WTC11 (cell line): ENCODE data around the gene NCAPG. TPM values are rescaled to one million over a fixed set of nuclear protein-coding genes. Genes with fewer than 3 reads are reported as not detected.

ENCODE experiments used
- ATAC-seq: fragments of 200-7000 bp; cut with Tn5 transposase; 2 replicates; pipeline ENCODE4 v1.10.0; 2021; ENCODE audit warnings: mild to moderate bottlenecking, moderate library complexity
- CTCF ChIA-PET: fragments of 300-600 bp; sonication (Branson Sonifier 250); formaldehyde crosslinking; loops from one replicate; lab custom pipeline; 2021; ENCODE audit warnings: antibody characterized with exemption; lab: Charles Lee
- POLR2A ChIA-PET: fragments of 350-600 bp; sonication (Branson Sonifier 250); formaldehyde crosslinking; loops from one replicate; lab custom pipeline; 2021; ENCODE audit warnings: antibody characterized with exemption; lab: Charles Lee
- DNase-seq: peaks from one replicate; pipeline ENCODE4 v3.0.0; 2021; ENCODE audit warnings: low spot score
- H3K27ac Mint-ChIP-seq: 2 replicates; pipeline ENCODE4 v1.8.0; 2021; ENCODE audit warnings: mixed read lengths
- H3K27me3 Mint-ChIP-seq: 2 replicates; pipeline ENCODE4 v1.8.0; 2021; ENCODE audit warnings: low read depth, mild to moderate bottlenecking, moderate library complexity, mixed read lengths
- H3K36me3 Mint-ChIP-seq: 2 replicates; pipeline ENCODE4 v1.8.0; 2021; ENCODE audit warnings: mixed read lengths
- H3K4me1 Mint-ChIP-seq: 2 replicates; pipeline ENCODE4 v1.8.0; 2022; ENCODE audit warnings: mixed read lengths
- H3K4me3 Mint-ChIP-seq: 2 replicates; pipeline ENCODE4 v1.8.0; 2021; ENCODE audit warnings: mild to moderate bottlenecking, moderate library complexity, mixed read lengths
- H3K9me3 Mint-ChIP-seq: 2 replicates; pipeline ENCODE4 v1.8.0; 2021; ENCODE audit warnings: mixed read lengths
- AFF4 ChIP-seq: sonication (generic); formaldehyde crosslinking; IDR thresholded peaks from 2 replicates; pipeline ENCODE4 v1.8.1; 2023; ENCODE audit warnings: mild to moderate bottlenecking, missing genetic modification reagents, borderline replicate concordance
- AR ChIP-seq: fragments of 250-450 bp; sonication (Bioruptor Pico); IDR thresholded peaks from 2 replicates; pipeline ENCODE4 v1.9.0; 2021; ENCODE audit warnings: mild to moderate bottlenecking
- CBFB ChIP-seq: sonication (generic); formaldehyde crosslinking; IDR thresholded peaks from 2 replicates; pipeline ENCODE4 v1.8.1; 2022; ENCODE audit warnings: mild to moderate bottlenecking, low read depth, missing genetic modification reagents
- CREM ChIP-seq: sonication (generic); formaldehyde crosslinking; IDR thresholded peaks from 2 replicates; pipeline ENCODE4 v1.8.1; 2022; ENCODE audit warnings: mild to moderate bottlenecking, missing genetic modification reagents, moderate library complexity
- ETV6 ChIP-seq: sonication (generic); formaldehyde crosslinking; IDR thresholded peaks from 2 replicates; pipeline ENCODE4 v1.8.1; 2022; ENCODE audit warnings: mild to moderate bottlenecking, missing genetic modification reagents
- IRF2 ChIP-seq: sonication (generic); formaldehyde crosslinking; IDR thresholded peaks from 2 replicates; pipeline ENCODE4 v1.8.0; 2022; ENCODE audit warnings: low read depth, missing genetic modification reagents, borderline replicate concordance
- KAT7 ChIP-seq: sonication (generic); formaldehyde crosslinking; IDR thresholded peaks from 2 replicates; pipeline ENCODE4 v1.8.1; 2023; ENCODE audit warnings: missing genetic modification reagents, mild to moderate bottlenecking, borderline replicate concordance
- RORB ChIP-seq: fragments of 250-450 bp; sonication (Bioruptor Pico); IDR thresholded peaks from 2 replicates; pipeline ENCODE4 v1.9.0; 2021; ENCODE audit warnings: mild to moderate bottlenecking
- SOX15 ChIP-seq: fragments of 250-450 bp; sonication (Bioruptor Pico); IDR thresholded peaks from 2 replicates; pipeline ENCODE4 v1.9.0; 2021; ENCODE audit warnings: mild to moderate bottlenecking
- TEAD4 ChIP-seq: sonication (generic); formaldehyde crosslinking; IDR thresholded peaks from 2 replicates; pipeline ENCODE4 v1.8.0; 2022; ENCODE audit warnings: mild to moderate bottlenecking, missing genetic modification reagents
- ZNF232 ChIP-seq: sonication (generic); formaldehyde crosslinking; IDR thresholded peaks from 2 replicates; pipeline ENCODE4 v1.8.0; 2022; ENCODE audit warnings: mild to moderate bottlenecking, missing genetic modification reagents
- ZNF263 ChIP-seq: sonication (generic); formaldehyde crosslinking; IDR thresholded peaks from 2 replicates; pipeline ENCODE4 v1.8.1; 2022; ENCODE audit warnings: low read depth, mild to moderate bottlenecking, moderate library complexity, missing genetic modification reagents
- ZNF396 ChIP-seq: fragments of 250-450 bp; sonication (Bioruptor Pico); IDR thresholded peaks from 2 replicates; pipeline ENCODE4 v1.8.0; 2021; ENCODE audit warnings: mild to moderate bottlenecking, moderate library complexity, borderline replicate concordance
- ZNF423 ChIP-seq: fragments of 250-450 bp; sonication (Bioruptor Pico); IDR thresholded peaks from 2 replicates; pipeline ENCODE4 v2.1.2; 2022; ENCODE audit warnings: mild to moderate bottlenecking, moderate library complexity
- total RNA-seq: library from RNA; stranded (reverse); gene quantifications from 3 replicates; pipeline ENCODE4 v1.2.3, GENCODE V29; 2021
- TF ChIP-seq, protein P1 (sequence below): sonication (generic); formaldehyde crosslinking; IDR thresholded peaks from 2 replicates; pipeline ENCODE4 v1.8.0; 2022; ENCODE audit warnings: mild to moderate bottlenecking, missing genetic modification reagents
- TF ChIP-seq, protein P2 (sequence below): sonication (generic); formaldehyde crosslinking; IDR thresholded peaks from 2 replicates; pipeline ENCODE4 v1.8.1; 2022; ENCODE audit warnings: low read depth, missing genetic modification reagents, borderline replicate concordance
- TF ChIP-seq, protein P3 (sequence below): sonication (generic); formaldehyde crosslinking; IDR thresholded peaks from 2 replicates; pipeline ENCODE4 v1.8.0; 2022; ENCODE audit warnings: mild to moderate bottlenecking, missing genetic modification reagents
- TF ChIP-seq, protein P4 (sequence below): fragments of 250-450 bp; sonication (Bioruptor Pico); IDR thresholded peaks from 2 replicates; pipeline ENCODE4 v1.9.0; 2021; ENCODE audit warnings: mild to moderate bottlenecking, borderline replicate concordance
- TF ChIP-seq, protein P5 (sequence below): fragments of 250-450 bp; sonication (Bioruptor Pico); IDR thresholded peaks from 2 replicates; pipeline ENCODE4 v1.9.0; 2021; ENCODE audit warnings: moderate library complexity, mild to moderate bottlenecking, inconsistent platforms, borderline replicate concordance

The NCAPG gene
- total RNA-seq, 1 experiment from 2014 or later = 61.9 TPM

GRCh38 chr4:17854036-17854435, 43.3 kb downstream of the NCAPG start:
- Mint-ChIP-seq H3K4me3 (no peak overlapping the region), H3K9me3 (no peaks in the 10 kb centered on the region), H3K27ac (no peak overlapping the region), H3K4me1 (no peaks in the 10 kb centered on the region), H3K27me3 (no peaks in the 10 kb centered on the region), H3K36me3 (peaks cover 7% of the 10 kb centered on the region)
- ATAC-seq = no peak
- CTCF ChIA-PET = interaction anchor here (2.2 kb wide), 1 partner anchor 37 kb away, joined by 5 read pairs; no protein-coding TSS in a partner anchor
- POLR2A ChIA-PET = no interaction called here
- no peak for DNase-seq
- TF ChIP-seq ETV6 (CRISPR knock-in tag) = no peak
- TF ChIP-seq, protein P1, sequence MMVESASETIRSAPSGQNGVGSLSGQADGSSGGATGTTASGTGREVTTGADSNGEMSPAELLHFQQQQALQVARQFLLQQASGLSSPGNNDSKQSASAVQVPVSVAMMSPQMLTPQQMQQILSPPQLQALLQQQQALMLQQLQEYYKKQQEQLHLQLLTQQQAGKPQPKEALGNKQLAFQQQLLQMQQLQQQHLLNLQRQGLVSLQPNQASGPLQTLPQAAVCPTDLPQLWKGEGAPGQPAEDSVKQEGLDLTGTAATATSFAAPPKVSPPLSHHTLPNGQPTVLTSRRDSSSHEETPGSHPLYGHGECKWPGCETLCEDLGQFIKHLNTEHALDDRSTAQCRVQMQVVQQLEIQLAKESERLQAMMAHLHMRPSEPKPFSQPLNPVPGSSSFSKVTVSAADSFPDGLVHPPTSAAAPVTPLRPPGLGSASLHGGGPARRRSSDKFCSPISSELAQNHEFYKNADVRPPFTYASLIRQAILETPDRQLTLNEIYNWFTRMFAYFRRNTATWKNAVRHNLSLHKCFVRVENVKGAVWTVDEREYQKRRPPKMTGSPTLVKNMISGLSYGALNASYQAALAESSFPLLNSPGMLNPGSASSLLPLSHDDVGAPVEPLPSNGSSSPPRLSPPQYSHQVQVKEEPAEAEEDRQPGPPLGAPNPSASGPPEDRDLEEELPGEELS (CRISPR knock-in tag) = no peak
- TF ChIP-seq KAT7 (CRISPR knock-in tag) = no peak
- no peak for TF ChIP-seq ZNF263 (CRISPR knock-in tag)
- TF ChIP-seq ZNF423 (CRISPR knock-in tag) = no peak
- TF ChIP-seq CBFB = no peak
- TF ChIP-seq IRF2 = no peak
- TF ChIP-seq SOX15 = no peak
- TF ChIP-seq RORB (CRISPR knock-in tag) = no peak
- no peak for TF ChIP-seq CREM (CRISPR knock-in tag)
- TF ChIP-seq, protein P2, sequence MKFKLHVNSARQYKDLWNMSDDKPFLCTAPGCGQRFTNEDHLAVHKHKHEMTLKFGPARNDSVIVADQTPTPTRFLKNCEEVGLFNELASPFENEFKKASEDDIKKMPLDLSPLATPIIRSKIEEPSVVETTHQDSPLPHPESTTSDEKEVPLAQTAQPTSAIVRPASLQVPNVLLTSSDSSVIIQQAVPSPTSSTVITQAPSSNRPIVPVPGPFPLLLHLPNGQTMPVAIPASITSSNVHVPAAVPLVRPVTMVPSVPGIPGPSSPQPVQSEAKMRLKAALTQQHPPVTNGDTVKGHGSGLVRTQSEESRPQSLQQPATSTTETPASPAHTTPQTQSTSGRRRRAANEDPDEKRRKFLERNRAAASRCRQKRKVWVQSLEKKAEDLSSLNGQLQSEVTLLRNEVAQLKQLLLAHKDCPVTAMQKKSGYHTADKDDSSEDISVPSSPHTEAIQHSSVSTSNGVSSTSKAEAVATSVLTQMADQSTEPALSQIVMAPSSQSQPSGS (CRISPR knock-in tag) = no peak
- TF ChIP-seq, protein P3, sequence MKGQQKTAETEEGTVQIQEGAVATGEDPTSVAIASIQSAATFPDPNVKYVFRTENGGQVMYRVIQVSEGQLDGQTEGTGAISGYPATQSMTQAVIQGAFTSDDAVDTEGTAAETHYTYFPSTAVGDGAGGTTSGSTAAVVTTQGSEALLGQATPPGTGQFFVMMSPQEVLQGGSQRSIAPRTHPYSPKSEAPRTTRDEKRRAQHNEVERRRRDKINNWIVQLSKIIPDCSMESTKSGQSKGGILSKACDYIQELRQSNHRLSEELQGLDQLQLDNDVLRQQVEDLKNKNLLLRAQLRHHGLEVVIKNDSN (CRISPR knock-in tag) = no peak
- TF ChIP-seq, all 79 proteins: peak for 0

GRCh38 chr4:17859793-17860406, 49.1 kb downstream of the NCAPG start:
- no peak for DNase-seq
- no peaks in the 10 kb centered on the region for H3K4me1 Mint-ChIP-seq
- ATAC-seq = no peak
- POLR2A ChIA-PET = no interaction called here
- peaks cover 39% of the 10 kb centered on the region for H3K9me3 Mint-ChIP-seq
- H3K36me3 Mint-ChIP-seq = peaks cover 37% of the 10 kb centered on the region
- no peak overlapping the region for H3K4me3 Mint-ChIP-seq
- CTCF ChIA-PET = no interaction called here
- no peaks in the 10 kb centered on the region for H3K27me3 Mint-ChIP-seq
- H3K27ac Mint-ChIP-seq = no peak overlapping the region
- TF ChIP-seq AR (no peak), AFF4 (no peak), CBFB (no peak), SOX15 (no peak), ZNF396 (CRISPR knock-in tag) (no peak), TEAD4 (no peak), ZNF232 (CRISPR knock-in tag) (no peak)
- TF ChIP-seq, protein P4, sequence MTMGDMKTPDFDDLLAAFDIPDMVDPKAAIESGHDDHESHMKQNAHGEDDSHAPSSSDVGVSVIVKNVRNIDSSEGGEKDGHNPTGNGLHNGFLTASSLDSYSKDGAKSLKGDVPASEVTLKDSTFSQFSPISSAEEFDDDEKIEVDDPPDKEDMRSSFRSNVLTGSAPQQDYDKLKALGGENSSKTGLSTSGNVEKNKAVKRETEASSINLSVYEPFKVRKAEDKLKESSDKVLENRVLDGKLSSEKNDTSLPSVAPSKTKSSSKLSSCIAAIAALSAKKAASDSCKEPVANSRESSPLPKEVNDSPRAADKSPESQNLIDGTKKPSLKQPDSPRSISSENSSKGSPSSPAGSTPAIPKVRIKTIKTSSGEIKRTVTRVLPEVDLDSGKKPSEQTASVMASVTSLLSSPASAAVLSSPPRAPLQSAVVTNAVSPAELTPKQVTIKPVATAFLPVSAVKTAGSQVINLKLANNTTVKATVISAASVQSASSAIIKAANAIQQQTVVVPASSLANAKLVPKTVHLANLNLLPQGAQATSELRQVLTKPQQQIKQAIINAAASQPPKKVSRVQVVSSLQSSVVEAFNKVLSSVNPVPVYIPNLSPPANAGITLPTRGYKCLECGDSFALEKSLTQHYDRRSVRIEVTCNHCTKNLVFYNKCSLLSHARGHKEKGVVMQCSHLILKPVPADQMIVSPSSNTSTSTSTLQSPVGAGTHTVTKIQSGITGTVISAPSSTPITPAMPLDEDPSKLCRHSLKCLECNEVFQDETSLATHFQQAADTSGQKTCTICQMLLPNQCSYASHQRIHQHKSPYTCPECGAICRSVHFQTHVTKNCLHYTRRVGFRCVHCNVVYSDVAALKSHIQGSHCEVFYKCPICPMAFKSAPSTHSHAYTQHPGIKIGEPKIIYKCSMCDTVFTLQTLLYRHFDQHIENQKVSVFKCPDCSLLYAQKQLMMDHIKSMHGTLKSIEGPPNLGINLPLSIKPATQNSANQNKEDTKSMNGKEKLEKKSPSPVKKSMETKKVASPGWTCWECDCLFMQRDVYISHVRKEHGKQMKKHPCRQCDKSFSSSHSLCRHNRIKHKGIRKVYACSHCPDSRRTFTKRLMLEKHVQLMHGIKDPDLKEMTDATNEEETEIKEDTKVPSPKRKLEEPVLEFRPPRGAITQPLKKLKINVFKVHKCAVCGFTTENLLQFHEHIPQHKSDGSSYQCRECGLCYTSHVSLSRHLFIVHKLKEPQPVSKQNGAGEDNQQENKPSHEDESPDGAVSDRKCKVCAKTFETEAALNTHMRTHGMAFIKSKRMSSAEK = no peak
- TF ChIP-seq, protein P5, sequence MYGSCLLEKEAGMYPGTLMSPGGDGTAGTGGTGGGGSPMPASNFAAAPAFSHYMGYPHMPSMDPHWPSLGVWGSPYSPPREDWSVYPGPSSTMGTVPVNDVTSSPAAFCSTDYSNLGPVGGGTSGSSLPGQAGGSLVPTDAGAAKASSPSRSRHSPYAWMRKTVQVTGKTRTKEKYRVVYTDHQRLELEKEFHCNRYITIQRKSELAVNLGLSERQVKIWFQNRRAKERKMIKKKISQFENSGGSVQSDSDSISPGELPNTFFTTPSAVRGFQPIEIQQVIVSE (CRISPR knock-in tag) = no peak
